GDM1 (cell line): ENCODE data around the gene FXYD6.

Experiments used
- DNase-seq: peaks from one replicate; lab custom pipeline; 2025; lab: John Stamatoyannopoulos, UW

Gene FXYD6

GRCh38 chr11:117830072-117830471 is 46.4 kb downstream of the FXYD6 start:
- DNase-seq: no peak

- DNase-seq: no peak
Observed at GRCh38 chr11:117829369-117829725, 47.1 kb downstream of the FXYD6 start.

- DNase-seq: peak; percentile 34
Observed at GRCh38 chr11:117828611-117829368, 47.7 kb downstream of the FXYD6 start.

GRCh38 chr11:117827521-117828511 is 48.6 kb downstream of the FXYD6 start:
- no peak for DNase-seq

GRCh38 chr11:117826832-117827231 is 49.6 kb downstream of the FXYD6 start:
- no peak for DNase-seq

- DNase-seq: no peak
Observed at GRCh38 chr11:117826190-117826570, 50.3 kb downstream of the FXYD6 start.

- DNase-seq: no peak
Observed at GRCh38 chr11:117825538-117826189, 50.8 kb downstream of the FXYD6 start.

- no peak for DNase-seq
Observed at GRCh38 chr11:117824571-117825537, 51.6 kb downstream of the FXYD6 start, which contains the start of gene FXYD2. TSS of gene FXYD2 (minus strand) at chr11:117824744. CDS start at chr11:117824678, 66 bp downstream.

- DNase-seq: peak; percentile 65
Observed at GRCh38 chr11:117823946-117824420, 52.5 kb downstream of the FXYD6 start.

- peak; percentile 44 for DNase-seq
Observed at GRCh38 chr11:117823294-117823945, 53.0 kb downstream of the FXYD6 start.

GRCh38 chr11:117822074-117823033 is 54.1 kb downstream of the FXYD6 start:
- DNase-seq: peak; percentile 41

- DNase-seq: no peak
Observed at GRCh38 chr11:117821431-117821830, 55.0 kb downstream of the FXYD6 start.

- DNase-seq: no peak
Observed at GRCh38 chr11:117820516-117820915, 55.9 kb downstream of the FXYD6 start.

GRCh38 chr11:117820071-117820470 is 56.4 kb downstream of the FXYD6 start:
- peak; percentile 24 for DNase-seq

GRCh38 chr11:117819096-117820040 is 57.1 kb downstream of the FXYD6 start:
- peak; percentile 75 for DNase-seq

- DNase-seq: no peak
Observed at GRCh38 chr11:117818041-117818873, 58.2 kb downstream of the FXYD6 start.

- DNase-seq: peak; percentile 65
Observed at GRCh38 chr11:117817368-117818040, 59.0 kb downstream of the FXYD6 start.
